ENCODE measurements around the gene HLA-DOA.

The HLA-DOA gene

GRCh38 chr6:32977272-32977952 lies 32.0 kb downstream of the HLA-DOA start:
- DNase-seq, result no peak

GRCh38 chr6:32976334-32977069 lies 32.9 kb downstream of the HLA-DOA start:
- DNase-seq, result no peak

GRCh38 chr6:32975886-32976285 lies 33.5 kb downstream of the HLA-DOA start:
- DNase-seq, result no peak

- DNase-seq, result no peak
Observed at GRCh38 chr6:32974541-32975308, 34.7 kb downstream of the HLA-DOA start.

- no peak for DNase-seq
Observed at GRCh38 chr6:32974016-32974333, 35.4 kb downstream of the HLA-DOA start.

GRCh38 chr6:32973144-32974015 lies 36.0 kb downstream of the HLA-DOA start:
- DNase-seq, result no peak

GRCh38 chr6:32972353-32973143 lies 36.8 kb downstream of the HLA-DOA start:
- peak; percentile 90 for DNase-seq

GRCh38 chr6:32971581-32972352 lies 37.6 kb downstream of the HLA-DOA start:
- peak; percentile 99 for DNase-seq

GRCh38 chr6:32971242-32971580 lies 38.2 kb downstream of the HLA-DOA start:
- DNase-seq, result no peak

GRCh38 chr6:32970413-32971241 lies 38.8 kb downstream of the HLA-DOA start:
- peak; percentile 76 for DNase-seq

GRCh38 chr6:32969685-32970412 lies 39.5 kb downstream of the HLA-DOA start:
- DNase-seq, result peak; percentile 82

GRCh38 chr6:32968867-32969684 lies 40.3 kb downstream of the HLA-DOA start:
- peak; percentile 94 for DNase-seq

- peak; percentile 94 for DNase-seq
Observed at GRCh38 chr6:32968093-32968866, 41.1 kb downstream of the HLA-DOA start, which contains the start of gene BRD2. TSS of gene BRD2 (plus strand) at chr6:32968594. CDS start at chr6:32972899, 4,305 bp downstream.

- DNase-seq, result no peak
Observed at GRCh38 chr6:32967151-32968091, 42.0 kb downstream of the HLA-DOA start.

GRCh38 chr6:32964776-32965175 lies 44.6 kb downstream of the HLA-DOA start:
- DNase-seq, result no peak

- no peak for DNase-seq
Observed at GRCh38 chr6:32963866-32964265, 45.5 kb downstream of the HLA-DOA start.

Data from NCI-H2171 (cell line).